Measurements from ENCODE around the gene GUCA2A. TPM values are rescaled to one million over a fixed set of nuclear protein-coding genes. Genes with fewer than 3 reads are reported as not detected.

The GUCA2A gene
- total and polyA plus RNA-seq, 2 of the 13 experiments (the other 11 are each of a cell fraction or from before 2014, with no cell fraction given), result not detected

- DNase-seq (ENCODE audit: low spot score), result no peak
- intact Hi-C loops (cut with micrococcal nuclease; ENCODE audit: unreplicated experiment), result no loop called here
- POLR2A ChIA-PET, result no interaction called here
These were observed 25.1 kb downstream of the GUCA2A start for GRCh38 chr1:42139444-42139843.

GRCh38 chr1:42138586-42138985, 26.0 kb downstream of the GUCA2A start:
- Histone ChIP-seq H3K9ac (ENCODE audit: insufficient read depth, low read depth, low read length) (no peak overlapping the region), H2AFZ (ENCODE audit: low read length) (no peak overlapping the region), H3K36me3 (replicated peaks in 1 of 2; ENCODE audit: control insufficient read depth in 1 of 2, insufficient read depth in 2 of 2, low read length in 2 of 2) (no peaks in the 10 kb centered on the region), H3K4me1 (ENCODE audit: insufficient read depth, low read length) (no peaks in the 10 kb centered on the region), H3K27ac (ENCODE audit: extremely low read length, insufficient read depth, low read length) (no peak overlapping the region), H3K9me3 (ENCODE audit: low read length) (no peaks in the 10 kb centered on the region), H3K27me3 (ENCODE audit: control insufficient read depth in 1 of 2, insufficient read depth in 2 of 2, low read length in 2 of 2) (peaks cover 0 to 34% of the 10 kb centered on the region in 2 experiments; a peak in 3 of 5 replicates), H3K4me3 (replicated peaks in 1 of 3; ENCODE audit: insufficient read depth in 1 of 3, low read depth in 2 of 3, low read length in 3 of 3) (no peak overlapping the region), H3K79me2 (ENCODE audit: insufficient read depth, low read length) (no peaks in the 10 kb centered on the region), H3K4me2 (ENCODE audit: low read depth, low read length) (no peak overlapping the region), H4K20me1 (ENCODE audit: insufficient read depth, low read length) (no peaks in the 10 kb centered on the region)
- ATAC-seq (no peak), FAIRE-seq (no peak), DNase-seq (ENCODE audit: low spot score) (no peak)
- ChIA-PET CTCF (ENCODE audit: low intra/inter-chr PET ratio, low total read pairs) (no interaction called here), POLR2A (no interaction called here)
- WGBS (ENCODE audit: low lambda C conversion rate), result 60% methylated on average over 4 of the region's 4 CpGs
- intact Hi-C loops (cut with micrococcal nuclease; ENCODE audit: unreplicated experiment), result no loop called here
- in situ Hi-C loops (cut with HindIII; ENCODE audit: extremely low pct_ligation_motif_present, low pct_unique_long_range_greater_than_20kb), result no loop called here
- no TSS peak for BruUV-seq (replicated peaks)
- TF ChIP-seq, protein P1, sequence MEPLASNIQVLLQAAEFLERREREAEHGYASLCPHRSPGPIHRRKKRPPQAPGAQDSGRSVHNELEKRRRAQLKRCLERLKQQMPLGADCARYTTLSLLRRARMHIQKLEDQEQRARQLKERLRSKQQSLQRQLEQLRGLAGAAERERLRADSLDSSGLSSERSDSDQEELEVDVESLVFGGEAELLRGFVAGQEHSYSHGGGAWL (CRISPR knock-in tag; IDR thresholded peaks at IDR 0.05), result no peak
- TF ChIP-seq TAF1 (CRISPR knock-in tag; IDR thresholded peaks at IDR 0.05) (no peak), SMARCE1 (IDR thresholded peaks at IDR 0.05; ENCODE audit: borderline replicate concordance) (no peak), ZNF138 (CRISPR knock-in tag; IDR thresholded peaks at IDR 0.05; ENCODE audit: low read depth) (no peak), U2AF2 (IDR thresholded peaks at IDR 0.05; ENCODE audit: low read depth, low read length) (no peak), ZNF567 (CRISPR knock-in tag; IDR thresholded peaks at IDR 0.05; ENCODE audit: borderline replicate concordance) (no peak), RARG (CRISPR knock-in tag; IDR thresholded peaks at IDR 0.05; ENCODE audit: low read depth) (no peak), ZNF383 (CRISPR knock-in tag; IDR thresholded peaks at IDR 0.05; ENCODE audit: borderline replicate concordance) (no peak), ATF7-NPFF (CRISPR knock-in tag; IDR thresholded peaks at IDR 0.05; ENCODE audit: low read depth) (no peak)
- TF ChIP-seq, protein P2, sequence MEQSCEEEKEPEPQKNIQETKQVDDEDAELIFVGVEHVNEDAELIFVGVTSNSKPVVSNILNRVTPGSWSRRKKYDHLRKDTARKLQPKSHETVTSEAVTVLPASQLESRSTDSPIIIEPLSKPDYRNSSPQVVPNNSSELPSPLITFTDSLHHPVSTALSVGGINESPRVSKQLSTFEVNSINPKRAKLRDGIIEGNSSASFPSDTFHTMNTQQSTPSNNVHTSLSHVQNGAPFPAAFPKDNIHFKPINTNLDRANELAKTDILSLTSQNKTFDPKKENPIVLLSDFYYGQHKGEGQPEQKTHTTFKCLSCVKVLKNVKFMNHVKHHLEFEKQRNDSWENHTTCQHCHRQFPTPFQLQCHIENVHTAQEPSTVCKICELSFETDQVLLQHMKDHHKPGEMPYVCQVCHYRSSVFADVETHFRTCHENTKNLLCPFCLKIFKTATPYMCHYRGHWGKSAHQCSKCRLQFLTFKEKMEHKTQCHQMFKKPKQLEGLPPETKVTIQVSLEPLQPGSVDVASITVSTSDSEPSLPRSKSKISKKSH (CRISPR knock-in tag; IDR thresholded peaks at IDR 0.05; ENCODE audit: borderline replicate concordance), result no peak

More at GRCh38 chr1:42139444-42139843, 25.1 kb downstream of the GUCA2A start:
- WGBS (ENCODE audit: low lambda C conversion rate), result 56% methylated on average over 3 of the region's 3 CpGs
- no peaks in the 10 kb centered on the region for H4K20me1 ChIP-seq (ENCODE audit: insufficient read depth, low read length)
- no peak overlapping the region for H3K4me3 ChIP-seq (replicated peaks in 1 of 3; ENCODE audit: insufficient read depth in 1 of 3, low read depth in 2 of 3, low read length in 3 of 3)
- no peaks in the 10 kb centered on the region for H3K9me3 ChIP-seq (ENCODE audit: low read length)
- no peak overlapping the region for H3K4me2 ChIP-seq (ENCODE audit: low read depth, low read length)
- H2AFZ ChIP-seq (ENCODE audit: low read length), result no peak overlapping the region
- no peak for FAIRE-seq
- no peaks in the 10 kb centered on the region for H3K4me1 ChIP-seq (ENCODE audit: insufficient read depth, low read length)
- no peak for TF ChIP-seq NONO (IDR thresholded peaks at IDR 0.05)
- no peak for TF ChIP-seq NONO (CRISPR knock-in tag; conservative IDR thresholded peaks at IDR 0.05)
- TF ChIP-seq MNT (IDR thresholded peaks at IDR 0.05), result peak; percentile 97
- H3K9ac ChIP-seq (ENCODE audit: insufficient read depth, low read depth, low read length), result no peak overlapping the region
- in situ Hi-C loops (cut with HindIII; ENCODE audit: extremely low pct_ligation_motif_present, low pct_unique_long_range_greater_than_20kb), result no loop called here
- H3K79me2 ChIP-seq (ENCODE audit: insufficient read depth, low read length), result no peaks in the 10 kb centered on the region
- BruUV-seq (replicated peaks), result no TSS peak
- CTCF ChIA-PET (ENCODE audit: low intra/inter-chr PET ratio, low total read pairs), result no interaction called here
- H3K27me3 ChIP-seq (ENCODE audit: control insufficient read depth in 1 of 2, insufficient read depth in 2 of 2, low read length in 2 of 2), result peaks cover 0 to 40% of the 10 kb centered on the region in 2 experiments; a peak in 3 of 5 replicates
- H3K27ac ChIP-seq (ENCODE audit: extremely low read length, insufficient read depth, low read length), result no peak overlapping the region
- ATAC-seq, result no peak
- H3K36me3 ChIP-seq (replicated peaks in 1 of 2; ENCODE audit: control insufficient read depth in 1 of 2, insufficient read depth in 2 of 2, low read length in 2 of 2), result no peaks in the 10 kb centered on the region

Data from HepG2 (cell line).